Measurements from ENCODE around the gene PHF12. TPM values are rescaled to one million over a fixed set of nuclear protein-coding genes. Genes with fewer than 3 reads are reported as not detected.

PHF12 gene
- total and polyA plus RNA-seq, 2 of the 13 experiments (the other 11 are each of a cell fraction or from before 2014, with no cell fraction given): 9.8 to 17.1 TPM

- TF ChIP-seq KIAA2018 (CRISPR knock-in tag; IDR thresholded peaks at IDR 0.05; ENCODE audit: borderline replicate concordance): no peak
- TF ChIP-seq ZNF280B (CRISPR knock-in tag; IDR thresholded peaks at IDR 0.05; ENCODE audit: borderline replicate concordance): no peak
- TF ChIP-seq REST (IDR thresholded peaks at IDR 0.05; ENCODE audit: borderline replicate concordance in 1 of 2, low read depth in 1 of 2, low read length in 2 of 2): no peak
- TF ChIP-seq ZNF234 (CRISPR knock-in tag; conservative IDR thresholded peaks at IDR 0.05): no peak
- 0 out of 2 replicates have a peak, but pooled peaks have one; percentile 19 for TF ChIP-seq TFDP2 (CRISPR knock-in tag; IDR thresholded peaks at IDR 0.05)
- peak; percentile 59; the same call in 1 of the 2 replicates for TF ChIP-seq NR2F6 (IDR thresholded peaks at IDR 0.05)
- TF ChIP-seq NR2F6 (CRISPR knock-in tag; IDR thresholded peaks at IDR 0.05): peak; percentile 56; the same call in 1 of the 2 replicates
- no peak for TF ChIP-seq ZNF33B (CRISPR knock-in tag; IDR thresholded peaks at IDR 0.05)
- TF ChIP-seq PRDM10 (CRISPR knock-in tag; IDR thresholded peaks at IDR 0.05; ENCODE audit: low read depth): no peak
These were observed 45.3 kb upstream of the PHF12 start (continued) for GRCh38 chr17:28996554-28997096.
